GM19397 (cell line): Measurements from ENCODE around the gene MAML2.
A peak's percentile ranks its signal among the peaks of the same experiment; 100 is the strongest.

Source experiments
- ATAC-seq: cut with Tn5 transposase; IDR thresholded peaks from one replicate; pipeline ENCODE4 v1.9.1; 2021; ENCODE audit warnings: mild to moderate bottlenecking, moderate library complexity; ENCODE audit not compliant: unreplicated experiment

Gene MAML2

DNA sequence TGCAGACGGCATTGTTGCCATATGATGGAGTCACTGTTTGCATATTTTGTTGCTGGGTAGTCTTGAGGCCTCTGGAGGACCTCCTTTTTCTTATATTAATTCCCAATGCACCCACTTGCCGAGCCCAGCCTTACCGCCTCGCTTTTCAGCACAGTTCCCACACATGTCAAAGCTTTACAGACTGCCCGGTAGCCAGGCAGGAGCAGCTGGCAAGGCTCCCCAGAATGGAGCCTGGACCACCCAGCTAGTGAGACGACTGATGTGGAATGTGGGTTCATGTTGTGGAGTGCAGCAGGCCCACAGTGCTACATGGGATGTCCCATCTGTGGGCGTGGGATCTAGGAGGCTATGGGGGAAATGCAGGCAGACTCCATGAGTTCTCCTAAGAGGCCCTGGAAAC, 319.7 kb downstream of the MAML2 start:
- no peak for ATAC-seq

DNA sequence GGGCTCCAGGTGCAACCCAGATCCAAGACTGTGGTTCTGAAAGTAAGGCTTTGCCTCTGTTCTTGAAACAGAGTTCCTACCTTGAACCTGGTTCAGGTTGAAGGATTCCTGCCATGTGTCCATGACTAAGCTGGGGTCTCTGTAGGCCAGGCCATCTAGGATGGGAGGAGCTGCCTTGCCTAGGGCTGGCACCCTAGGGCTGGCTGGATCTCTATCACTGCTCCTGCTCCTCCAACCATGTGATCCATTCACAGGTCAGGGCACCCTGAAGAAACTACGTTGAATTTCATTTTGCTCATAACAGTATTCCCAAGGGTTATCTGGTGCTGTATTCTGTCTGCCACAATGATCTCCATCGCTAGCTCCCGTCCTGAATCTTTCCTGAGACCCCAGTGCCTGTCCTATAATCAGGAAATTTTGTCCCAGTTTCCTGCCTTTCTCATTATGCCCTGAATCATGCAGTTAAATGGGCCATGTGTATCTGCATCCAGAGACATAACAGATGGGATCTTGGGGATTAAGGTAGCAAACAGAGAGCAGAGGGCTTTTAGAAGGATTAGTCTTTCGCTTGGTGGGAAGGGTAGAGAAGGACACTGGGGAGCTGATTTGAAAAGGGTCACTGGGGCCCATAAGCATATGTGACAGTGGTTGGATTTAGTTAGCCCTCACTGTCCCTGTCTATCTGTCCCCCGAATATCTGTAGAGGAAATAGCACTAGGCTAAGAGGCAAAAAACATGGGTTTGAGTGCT, 320.9 kb downstream of the MAML2 start:
- ATAC-seq: no peak

DNA sequence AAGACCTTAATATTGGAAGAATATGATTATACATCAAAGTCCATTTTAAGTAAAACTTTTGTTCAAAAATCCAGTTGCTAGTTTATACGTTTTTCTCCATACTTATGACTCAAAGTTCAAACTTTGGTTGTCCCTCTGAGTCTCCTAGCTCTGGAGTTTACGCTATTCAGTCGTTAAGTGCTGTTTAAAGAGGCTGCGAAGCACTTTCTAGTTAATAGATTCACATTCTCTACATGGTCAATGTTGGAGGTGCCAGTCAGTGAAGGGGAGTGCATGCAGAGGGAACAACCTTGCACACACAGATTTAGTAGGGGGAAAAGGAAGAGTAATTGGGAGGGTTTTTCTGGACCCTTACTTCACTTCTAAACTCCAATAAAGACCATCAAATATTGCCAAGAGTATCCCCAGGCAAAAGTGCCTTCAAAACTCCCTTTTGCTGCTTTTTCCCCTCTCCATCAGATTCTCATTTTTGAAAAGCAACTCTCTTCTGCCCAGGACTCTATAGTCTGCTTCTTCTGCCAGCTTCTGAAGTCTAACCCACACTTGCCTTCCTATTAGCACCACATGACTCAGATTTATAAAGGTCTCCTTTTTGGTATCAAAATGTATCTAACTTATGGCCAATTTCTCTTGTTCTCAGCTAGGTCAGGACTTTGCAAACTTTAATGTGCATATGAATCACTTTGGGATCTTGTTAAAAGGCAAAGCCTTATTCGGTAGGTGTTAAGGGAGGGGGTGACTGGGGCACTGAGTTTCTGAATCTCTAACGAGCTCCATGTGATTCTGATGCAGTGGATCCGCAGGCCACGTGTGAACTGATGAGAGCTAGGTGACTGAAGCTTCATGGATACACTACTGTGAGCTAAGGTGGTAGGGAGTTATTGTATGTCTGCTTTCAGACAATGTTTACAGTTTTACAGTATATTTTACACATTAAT, 322.9 kb downstream of the MAML2 start:
- ATAC-seq: no peak

DNA sequence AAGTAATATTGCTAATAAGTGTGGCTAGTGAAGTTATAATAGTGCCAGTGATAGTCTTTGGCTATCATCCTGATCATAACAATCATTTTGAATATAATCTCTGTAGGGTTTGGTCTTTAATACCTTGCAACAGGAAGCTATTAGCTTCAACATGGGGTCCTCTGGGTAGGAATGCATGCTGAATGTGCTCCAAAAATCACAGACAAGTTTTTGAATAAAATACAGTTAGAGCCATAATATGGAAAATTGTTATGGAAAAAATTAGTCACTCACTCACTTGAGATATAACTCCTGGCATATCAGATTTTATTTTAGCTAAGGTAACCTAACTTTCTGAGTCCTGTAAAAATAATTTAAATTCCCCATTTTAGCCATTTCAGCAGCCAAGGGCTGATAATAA, 323.7 kb downstream of the MAML2 start:
- ATAC-seq: no peak

DNA sequence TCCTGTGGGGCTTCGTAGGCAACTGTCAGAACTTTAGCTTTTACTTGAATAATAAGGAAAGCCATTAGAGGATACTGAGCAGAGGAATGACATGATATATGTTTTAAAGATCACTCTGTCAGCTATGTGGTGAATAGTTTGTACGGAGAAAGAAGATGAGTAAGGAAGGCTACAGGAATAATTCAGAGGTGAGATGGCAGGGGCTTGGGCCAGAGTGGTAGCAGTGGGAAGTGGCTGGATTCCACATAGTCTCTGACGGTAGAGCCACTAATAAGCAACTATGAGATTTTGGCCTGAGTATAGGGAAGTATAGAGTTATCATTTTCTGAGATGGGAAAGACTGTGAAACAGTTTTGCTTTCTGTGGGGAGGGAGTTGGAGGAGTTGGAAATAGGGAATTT, 325.1 kb downstream of the MAML2 start:
- no peak for ATAC-seq

DNA sequence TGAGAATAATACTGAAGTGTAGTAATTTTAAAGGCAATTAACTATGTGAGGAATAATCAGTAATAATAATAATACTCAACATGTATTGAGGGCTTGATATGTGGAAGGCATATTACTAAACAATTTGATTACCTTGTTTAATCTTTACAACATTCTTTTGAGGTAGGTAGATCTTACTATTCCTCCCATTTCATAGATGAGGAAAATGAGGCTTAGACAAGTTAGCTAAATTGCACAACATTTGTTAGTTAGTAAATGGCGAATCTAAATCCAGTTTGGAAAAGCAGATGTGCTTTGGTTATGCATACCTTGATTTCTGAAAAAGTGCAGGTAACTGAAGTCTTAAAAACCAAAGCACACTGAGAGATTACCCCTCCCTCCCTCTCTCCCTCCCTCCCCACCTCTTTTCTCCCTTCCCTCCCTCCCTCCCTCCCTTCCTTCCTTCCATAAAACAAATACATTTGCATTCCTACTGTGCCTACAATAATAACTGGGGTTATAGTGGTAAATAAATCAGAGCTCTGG, 326.0 kb downstream of the MAML2 start:
- ATAC-seq: no peak

DNA sequence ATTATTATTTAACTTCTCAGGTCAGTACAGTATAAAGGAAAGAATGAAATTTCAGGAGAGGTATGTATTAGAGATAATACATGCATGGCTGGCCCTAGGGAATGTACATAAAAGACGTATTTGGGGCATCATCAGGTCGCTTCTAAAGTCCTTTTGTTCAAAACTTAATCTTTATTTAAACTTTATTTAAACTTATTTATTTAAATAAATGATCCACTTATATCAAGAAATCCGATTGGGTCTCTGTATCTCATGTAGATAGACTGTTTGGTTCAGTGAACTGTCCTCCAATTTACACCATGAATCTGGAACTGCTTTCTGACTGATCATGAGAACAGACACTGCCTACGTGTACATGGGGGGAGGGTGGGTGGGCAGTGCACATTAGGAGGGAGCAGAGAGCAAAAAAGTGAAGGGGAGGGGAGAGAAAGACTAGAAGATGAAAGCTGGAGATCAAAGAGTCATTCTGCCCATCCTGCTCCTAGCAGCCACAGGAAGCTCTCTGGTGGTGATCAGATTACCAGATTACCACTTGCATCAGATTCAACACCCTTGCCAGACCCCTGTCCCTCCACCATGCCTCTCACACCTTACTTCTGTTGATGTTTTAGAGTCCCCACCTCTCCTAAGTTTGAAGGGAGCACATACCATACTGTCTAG, 327.0 kb downstream of the MAML2 start:
- no peak for ATAC-seq

DNA sequence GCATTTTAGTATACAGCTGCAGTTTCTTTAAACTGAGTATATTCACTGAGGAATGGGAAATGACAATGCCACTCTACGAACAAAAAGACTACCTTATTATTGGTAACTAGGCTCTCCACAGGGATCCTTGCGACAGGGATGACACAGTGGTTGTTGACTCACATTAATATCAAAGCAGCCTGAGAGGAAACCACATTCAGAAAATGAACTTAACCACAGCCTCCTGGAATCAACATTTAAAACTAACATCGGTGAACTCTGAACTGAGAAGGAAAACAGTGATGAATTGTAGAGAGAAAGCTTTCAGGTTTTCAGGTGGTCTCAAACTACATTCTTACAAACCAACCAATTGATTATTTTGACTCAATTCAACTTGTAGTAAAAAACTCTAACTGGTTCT, 328.8 kb downstream of the MAML2 start:
- no peak for ATAC-seq

DNA sequence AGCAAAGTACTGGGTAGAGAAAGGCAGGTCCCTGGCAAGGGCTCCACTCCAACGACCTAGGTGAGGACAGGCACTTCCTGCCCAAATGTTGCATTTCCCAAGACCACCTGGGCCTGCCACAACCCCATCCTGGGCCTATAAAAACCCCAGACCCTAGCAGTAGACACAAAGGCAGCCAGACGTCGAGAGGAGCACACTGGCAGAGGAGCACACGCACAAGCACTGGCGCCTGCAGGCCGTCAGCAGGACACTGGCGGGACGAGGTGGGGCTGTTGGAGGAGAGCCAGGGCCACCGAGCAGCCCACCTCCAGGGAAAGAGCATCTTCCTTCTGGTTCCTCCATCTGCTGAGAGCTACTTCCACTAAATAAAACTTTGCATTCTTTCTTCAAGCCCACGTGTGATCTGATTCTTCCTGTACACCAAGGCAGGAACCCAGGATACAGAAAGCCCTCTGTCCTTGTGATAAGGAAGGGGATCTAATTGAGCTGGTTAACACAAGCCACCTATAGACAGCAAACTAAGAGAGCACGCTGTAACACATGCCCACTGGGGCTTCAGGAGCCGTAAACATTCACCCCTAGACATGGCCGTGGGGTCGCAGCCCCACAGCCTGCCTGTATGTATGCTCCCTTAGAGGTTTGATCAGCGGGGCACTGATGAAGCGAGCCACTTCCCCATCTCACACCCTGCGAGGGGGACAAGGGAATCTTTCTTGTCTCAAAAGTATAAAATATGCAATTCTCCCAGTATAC, 329.4 kb downstream of the MAML2 start:
- no peak for ATAC-seq

DNA sequence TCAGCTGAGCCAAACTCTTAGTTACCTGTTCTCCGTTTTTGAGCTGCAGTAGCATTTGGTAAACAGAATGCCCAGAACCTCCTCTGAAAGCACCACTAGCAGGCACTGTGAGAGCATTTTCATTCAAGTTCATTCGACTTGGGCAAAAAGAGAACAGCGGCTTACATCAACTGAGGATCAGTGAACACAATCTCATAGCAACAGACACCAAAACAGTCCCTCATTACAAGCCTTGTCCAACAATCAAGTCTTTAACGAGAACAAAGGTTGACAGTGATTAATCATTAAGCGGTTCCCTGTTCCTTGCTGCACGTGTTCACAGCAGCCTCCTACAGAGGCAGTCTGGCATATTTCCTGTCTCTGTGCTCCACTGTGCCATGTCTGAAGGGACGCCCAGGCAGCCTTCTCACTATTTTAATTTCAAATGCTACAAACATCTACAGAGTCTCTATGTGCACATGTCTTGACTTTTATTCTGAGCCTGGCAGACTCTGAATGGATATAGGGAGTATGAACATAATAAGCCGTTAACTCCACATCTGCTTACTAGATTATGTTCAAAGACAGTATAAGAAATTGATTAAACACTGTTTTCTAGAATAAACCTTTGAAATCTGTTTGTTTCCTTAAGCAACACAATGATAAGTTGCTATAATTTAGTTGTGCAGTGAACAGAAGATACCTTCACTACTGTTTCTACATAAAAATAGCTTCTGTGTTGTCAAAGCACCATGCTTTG, 330.7 kb downstream of the MAML2 start:
- ATAC-seq: peak; percentile 94

DNA sequence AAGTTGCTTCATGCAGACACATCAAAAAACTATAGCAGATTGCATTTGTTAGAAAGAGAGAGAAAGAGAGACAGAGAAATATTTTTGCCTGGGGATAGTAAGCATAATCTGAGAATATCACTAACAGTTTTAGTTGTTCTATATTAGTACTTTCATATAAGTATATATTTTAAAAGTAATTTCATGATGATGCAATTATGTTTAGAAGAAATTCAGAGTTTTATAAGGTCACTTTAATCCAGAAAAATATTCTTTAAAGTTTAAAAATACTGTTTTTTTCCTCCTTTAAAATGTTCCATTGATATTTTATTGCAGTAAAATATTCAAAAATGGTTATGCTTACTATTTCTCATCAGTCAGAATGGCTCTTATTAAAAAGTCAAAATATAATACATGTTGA, 332.3 kb downstream of the MAML2 start:
- ATAC-seq: no peak

DNA sequence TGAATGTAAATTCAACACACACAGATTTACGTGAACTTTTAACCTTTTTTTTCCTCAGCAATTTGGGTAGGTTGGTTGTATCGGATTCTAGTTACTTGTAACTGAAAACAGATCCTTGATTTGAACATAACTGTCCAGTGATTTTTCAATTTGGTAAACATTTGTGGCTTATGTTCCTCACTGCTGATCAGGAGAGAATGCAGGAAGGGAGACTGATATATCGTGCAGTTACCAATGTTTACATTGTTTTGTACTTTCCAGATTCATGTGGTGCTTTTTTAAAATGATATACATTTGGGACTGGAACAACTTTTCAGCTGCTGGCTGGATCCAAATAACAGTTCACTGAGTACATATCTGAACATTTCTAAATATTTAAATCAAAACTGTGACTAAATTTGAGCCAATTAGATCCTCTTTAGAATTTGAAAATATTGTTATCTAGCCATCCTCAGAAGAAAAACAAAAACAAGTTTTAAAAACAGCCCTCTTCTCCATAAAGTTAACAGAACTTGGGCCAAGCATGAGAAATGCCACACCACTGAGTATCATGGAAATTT, 334.8 kb downstream of the MAML2 start:
- ATAC-seq: no peak

DNA sequence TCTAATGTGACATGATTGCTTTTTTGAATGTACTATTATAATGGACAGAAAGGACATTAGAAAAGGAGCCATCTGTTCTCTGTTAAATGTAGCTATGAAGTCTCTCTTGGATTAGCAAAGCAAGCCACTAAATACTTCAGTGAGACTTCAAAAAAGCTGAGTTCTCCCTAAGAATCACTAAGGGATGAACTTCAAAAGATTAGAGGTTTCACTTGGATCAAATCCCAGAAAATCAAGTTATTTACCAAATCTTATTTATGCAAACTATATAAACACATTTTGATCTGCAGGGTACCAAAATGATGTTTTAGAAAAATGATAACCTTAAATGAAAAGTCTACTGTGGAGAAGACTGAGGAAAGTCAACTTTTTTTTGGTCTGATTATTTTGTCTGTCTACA, 337.0 kb downstream of the MAML2 start:
- ATAC-seq: no peak

DNA sequence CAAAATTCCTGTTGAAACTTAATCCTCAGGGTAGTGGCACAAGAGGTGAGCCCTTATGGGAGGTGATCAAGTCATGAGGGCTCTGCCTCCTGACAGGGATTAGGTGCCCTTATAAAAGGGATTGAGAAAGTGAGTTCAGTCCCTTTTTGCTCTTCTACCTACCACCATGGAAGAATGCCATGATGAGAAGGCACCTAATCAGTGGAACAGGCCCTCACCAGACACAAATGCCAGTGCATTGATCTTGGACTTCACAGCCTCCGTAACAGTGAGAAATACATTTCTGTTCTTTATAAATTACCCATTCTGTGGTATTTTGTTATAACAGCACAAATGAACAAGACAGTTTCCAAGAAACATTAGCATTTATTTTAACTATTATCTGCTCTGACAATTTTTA, 338.1 kb downstream of the MAML2 start:
- no peak for ATAC-seq

DNA sequence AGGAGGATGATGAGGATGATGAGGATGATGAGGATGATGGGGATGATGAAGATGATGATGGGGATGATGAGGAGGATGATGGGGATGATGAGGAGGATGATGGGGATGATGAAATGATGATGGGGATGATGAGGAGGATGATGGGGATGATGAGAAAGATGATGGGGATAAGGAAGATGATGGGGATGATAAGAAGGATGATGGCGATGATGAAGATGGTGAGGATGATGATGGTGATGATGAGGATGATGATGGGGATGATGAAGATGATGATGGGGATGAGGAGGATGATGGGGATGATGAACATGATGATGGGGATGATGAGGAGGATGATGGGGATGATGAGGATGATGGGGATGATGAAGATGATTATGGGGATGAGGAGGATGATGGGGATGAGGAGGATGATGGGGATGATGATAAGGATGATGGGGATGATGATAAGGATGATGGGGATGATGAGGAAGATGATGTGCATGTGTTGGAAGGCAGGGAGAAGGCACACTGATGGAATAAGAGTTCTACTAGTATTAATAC, 340.2 kb downstream of the MAML2 start:
- no peak for ATAC-seq

DNA sequence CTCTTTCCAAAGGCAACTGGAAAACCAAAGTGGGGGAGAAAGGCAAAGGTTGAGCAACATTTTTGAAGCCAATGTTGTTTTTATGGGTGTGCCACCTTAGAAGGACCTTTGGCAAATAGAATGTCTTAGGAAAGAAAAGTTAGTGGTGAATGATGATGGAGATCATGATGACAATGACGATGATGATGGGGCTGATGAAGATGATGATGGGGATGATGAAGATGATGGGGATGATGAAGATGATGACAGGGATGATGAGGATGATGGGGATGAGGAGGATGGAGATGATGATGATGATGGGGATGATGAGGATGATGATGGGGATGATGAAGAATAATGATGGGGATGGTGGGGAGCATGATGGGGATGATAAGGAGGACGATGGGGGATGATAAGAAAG, 340.7 kb downstream of the MAML2 start:
- no peak for ATAC-seq

DNA sequence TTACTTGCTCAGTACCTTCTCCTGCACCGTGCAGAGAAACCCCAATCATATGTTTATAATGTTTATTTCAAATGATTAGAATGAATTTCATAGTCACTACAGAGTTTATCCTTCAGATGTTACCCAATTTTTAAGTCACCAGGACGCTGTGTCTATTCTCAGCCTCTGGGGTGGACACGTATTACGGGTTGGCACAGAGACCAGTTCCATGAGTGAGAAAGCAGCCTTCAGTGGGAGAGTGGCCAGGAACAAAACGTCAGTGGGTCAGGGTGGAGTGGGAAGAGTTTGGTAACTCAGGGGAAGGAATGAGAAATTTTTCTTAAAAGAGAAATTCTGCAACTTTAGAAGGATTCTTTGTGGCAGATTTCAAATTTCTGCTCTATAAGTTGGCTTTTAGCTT, 342.0 kb downstream of the MAML2 start:
- no peak for ATAC-seq

DNA sequence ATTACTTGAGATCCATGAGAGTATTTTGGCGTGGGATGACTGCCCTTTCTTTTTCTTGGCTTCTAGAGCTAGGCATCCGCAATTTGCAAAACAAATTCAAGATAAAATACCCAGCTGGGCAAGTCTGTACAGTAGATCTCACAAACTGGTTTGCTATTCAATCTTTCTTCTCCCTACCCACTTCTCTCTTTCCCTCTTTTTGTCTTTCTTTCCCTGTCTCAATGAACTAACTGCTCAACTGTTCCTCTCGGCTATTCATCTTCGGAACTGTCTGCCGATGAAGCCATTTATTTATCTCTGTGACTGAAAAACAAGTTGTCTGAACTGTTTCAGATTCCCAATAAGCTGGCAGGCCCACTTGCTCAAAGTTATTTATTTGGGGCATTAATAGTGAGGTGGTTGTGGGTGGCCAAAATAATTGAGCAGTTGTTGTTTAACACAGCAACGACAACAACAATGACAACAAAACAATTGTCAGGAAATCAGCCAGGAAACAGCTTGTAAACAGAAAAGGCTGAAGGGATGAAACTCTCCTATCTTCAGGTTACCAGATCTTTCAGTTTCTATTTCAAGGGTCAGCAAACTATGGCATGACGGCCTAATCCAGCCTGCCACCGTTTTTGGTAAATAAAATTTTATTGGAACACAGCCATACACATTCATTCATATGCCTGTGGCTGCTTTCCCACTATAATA, 343.1 kb downstream of the MAML2 start:
- ATAC-seq: no peak
